K562 (cell line): ENCODE data around the gene SLC39A6. TPM values are rescaled to one million over a fixed set of nuclear protein-coding genes. Genes with fewer than 3 reads are reported as not detected.
A peak's percentile ranks its signal among the peaks of the same experiment; 100 is the strongest.

ENCODE experiments used
- BHLHE40 ChIP-seq: IDR thresholded peaks from 2 replicates; pipeline ENCODE4 v1.6.1; 2011; ENCODE audit warnings: low read length, improper control_type of control experiment
- FOXK1 ChIP-seq: sonication (generic); formaldehyde crosslinking; IDR thresholded peaks from 2 replicates; pipeline ENCODE4 v1.8.0; 2022; ENCODE audit warnings: missing genetic modification reagents, mild to moderate bottlenecking, borderline replicate concordance
- FOXM1 ChIP-seq, 2 experiments: fragments of 450-650 bp in 1 of 2; sonication (generic) in 1 of 2; formaldehyde crosslinking in 1 of 2; IDR thresholded peaks; 2 replicates each; pipeline versions ENCODE4 v1.6.1 to v1.9.0; 2017 to 2022; ENCODE audit warnings: low read depth in 2 of 2, mild to moderate bottlenecking in 2 of 2, missing genetic modification reagents in 1 of 2, moderate library complexity in 1 of 2
- GTF2F1 ChIP-seq: IDR thresholded peaks from 2 replicates; pipeline ENCODE4 v1.6.1; 2011; ENCODE audit warnings: low read depth, low read length, improper control_type of control experiment
- HDAC6 ChIP-seq: IDR thresholded peaks from 2 replicates; pipeline ENCODE4 v1.6.1; 2012; ENCODE audit warnings: low read depth, mild to moderate bottlenecking, control low read depth, inconsistent platforms, low read length, moderate library complexity
- KDM4B ChIP-seq, 2 experiments: fragments of 450-650 bp in 1 of 2; sonication (generic) in 1 of 2; IDR thresholded peaks; 2 replicates each; pipeline ENCODE4 v1.6.1; 2016 to 2017; ENCODE audit warnings: borderline replicate concordance in 2 of 2, antibody characterized with exemption in 1 of 2, low read depth in 1 of 2, mild to moderate bottlenecking in 1 of 2
- OTX1 ChIP-seq: fragments of 450-650 bp; formaldehyde crosslinking; IDR thresholded peaks from 2 replicates; pipeline ENCODE4 v1.4.0; 2022; ENCODE audit warnings: mild to moderate bottlenecking
- PRMT5 ChIP-seq: sonication (generic); formaldehyde crosslinking; IDR thresholded peaks from 2 replicates; pipeline ENCODE4 v1.5.0; 2020; ENCODE audit warnings: missing genetic modification reagents
- RHOXF2B ChIP-seq: fragments of 250-450 bp; sonication (Bioruptor Pico); conservative IDR thresholded peaks from 2 replicates; pipeline ENCODE4 v1.5.1; 2021
- TGIF2 ChIP-seq: sonication (generic); formaldehyde crosslinking; IDR thresholded peaks from 2 replicates; pipeline ENCODE4 v1.8.1; 2022; ENCODE audit warnings: mild to moderate bottlenecking, missing genetic modification reagents, moderate library complexity
- ZNF12 ChIP-seq: sonication (generic); formaldehyde crosslinking; IDR thresholded peaks from 2 replicates; pipeline ENCODE4 v1.4.0; 2020; ENCODE audit warnings: mild to moderate bottlenecking, missing genetic modification reagents
- ZNF224 ChIP-seq: sonication (generic); formaldehyde crosslinking; IDR thresholded peaks from 2 replicates; pipeline ENCODE4 v1.8.0; 2022; ENCODE audit warnings: mild to moderate bottlenecking, missing genetic modification reagents
- polyA plus RNA-seq, 8 experiments: library from polyadenylated mRNA; depleted of rRNA in 4 of 8; stranded (reverse) in 5 of 8; unstranded in 3 of 8; fragments of >200 nt; fragmentation: Nextera tagmentation in 2 of 8; fragmentation: Illumina TruSeq in 1 of 8; extraction: Ambion mirVana in 2 of 8; extraction: Trizol in 1 of 8; gene quantifications; 2 replicates each; pipeline versions ENCODE4 v1.2.1 to v1.2.3, GENCODE V29; 2011 to 2014; ENCODE audit warnings: inconsistent platforms in 1 of 8, missing spikeins in 1 of 8
- total RNA-seq, 7 experiments: library from RNA; depleted of rRNA in 6 of 7; stranded (reverse); fragments of >200 nt in 6 of 7; fragmentation: Illumina TruSeq in 2 of 7; extraction: Trizol in 2 of 7; gene quantifications; 2 replicates each; pipeline versions ENCODE4 v1.2.1 to v1.2.3, GENCODE V29; 2011 to 2021; ENCODE audit warnings: low replicate concordance in 1 of 7
- TF ChIP-seq, protein P1 (sequence below), 2 experiments: fragments of 150-350 bp in 1 of 2; IDR thresholded peaks; 2 replicates each; pipeline ENCODE4 v1.6.1; 2012 to 2016; ENCODE audit warnings: low read depth in 2 of 2, low read length in 2 of 2, mild to moderate bottlenecking in 1 of 2, moderate library complexity in 1 of 2
- TF ChIP-seq, protein P2 (sequence below): fragments of 450-650 bp; formaldehyde crosslinking; IDR thresholded peaks from 2 replicates; pipeline ENCODE4 v1.4.0; 2020; ENCODE audit warnings: mild to moderate bottlenecking, moderate library complexity
- TF ChIP-seq, protein P3 (sequence below): fragments of 250-450 bp; sonication (Bioruptor Pico); IDR thresholded peaks from 2 replicates; pipeline ENCODE4 v1.8.0; 2022; ENCODE audit warnings: inconsistent platforms
- TF ChIP-seq, protein P4 (sequence below): sonication (generic); formaldehyde crosslinking; IDR thresholded peaks from 2 replicates; pipeline ENCODE4 v1.4.0; 2020; ENCODE audit warnings: mild to moderate bottlenecking, missing genetic modification reagents

The SLC39A6 gene
- total and polyA plus RNA-seq, 9 of the 15 experiments (the other 6 are each of a cell fraction or from before 2014, with no cell fraction given): 5.6 to 23.8 (median 17.4) TPM

DNA sequence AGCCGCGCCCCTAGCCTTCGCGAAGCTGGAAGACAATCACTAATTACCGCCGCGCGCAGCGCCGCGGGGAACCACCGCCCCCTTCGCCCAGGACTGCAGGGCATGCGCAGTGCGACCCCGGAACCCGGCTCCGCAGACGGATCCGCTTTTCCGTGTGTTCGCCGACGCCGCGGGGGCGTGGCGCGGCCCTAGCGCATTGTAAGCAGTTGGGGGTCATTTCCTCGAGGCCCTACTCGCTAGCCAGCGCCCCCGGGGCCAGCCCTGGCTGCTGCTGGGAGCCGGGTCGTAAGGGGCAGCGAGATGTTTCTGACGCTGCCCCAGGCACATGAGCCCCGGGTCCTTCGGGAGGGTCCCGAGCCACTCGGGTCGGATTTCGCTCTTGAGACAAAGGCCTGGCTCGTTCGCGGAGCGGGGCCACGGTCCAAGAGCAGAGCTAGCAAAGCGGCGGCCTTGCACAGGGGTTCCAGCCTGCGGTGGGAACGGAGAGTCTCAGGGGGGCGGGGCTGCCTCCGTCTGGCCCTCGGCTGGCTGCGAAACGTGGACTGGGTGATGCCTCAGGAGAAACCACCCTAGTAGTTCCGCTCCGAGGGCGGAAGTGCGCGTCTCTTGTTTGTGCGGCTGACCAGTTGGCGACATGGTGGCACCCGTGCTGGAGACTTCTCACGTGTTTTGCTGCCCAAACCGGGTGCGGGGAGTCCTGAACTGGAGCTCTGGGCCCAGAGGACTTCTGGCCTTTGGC, at the start of gene SLC39A6, which contains the start of gene ELP2 (continued):
- TF ChIP-seq KDM4B (IDR thresholded peaks at IDR 0.05; ENCODE audit: borderline replicate concordance in 2 of 2, low read depth in 1 of 2) (peak in 1 of 2 experiments; percentile 79; a peak in 2 of 4 replicates), HDAC6 (no peak), BHLHE40 (peak; percentile 90), FOXM1 (IDR thresholded peaks at IDR 0.05; ENCODE audit: low read depth) (peak; percentile 77), FOXM1 (CRISPR knock-in tag; IDR thresholded peaks at IDR 0.05; ENCODE audit: low read depth) (no peak), ZNF12 (CRISPR knock-in tag) (no peak), ZNF224 (CRISPR knock-in tag) (no peak), OTX1 (no peak), TGIF2 (peak; percentile 54; the same call in 1 of the 2 replicates), FOXK1 (peak; percentile 81; the same call in 1 of the 2 replicates), GTF2F1 (peak; percentile 60; the same call in 1 of the 2 replicates), PRMT5 (CRISPR knock-in tag) (no peak; the same call in 1 of the 2 replicates), RHOXF2B (CRISPR knock-in tag) (no peak)
- TF ChIP-seq, protein P1, sequence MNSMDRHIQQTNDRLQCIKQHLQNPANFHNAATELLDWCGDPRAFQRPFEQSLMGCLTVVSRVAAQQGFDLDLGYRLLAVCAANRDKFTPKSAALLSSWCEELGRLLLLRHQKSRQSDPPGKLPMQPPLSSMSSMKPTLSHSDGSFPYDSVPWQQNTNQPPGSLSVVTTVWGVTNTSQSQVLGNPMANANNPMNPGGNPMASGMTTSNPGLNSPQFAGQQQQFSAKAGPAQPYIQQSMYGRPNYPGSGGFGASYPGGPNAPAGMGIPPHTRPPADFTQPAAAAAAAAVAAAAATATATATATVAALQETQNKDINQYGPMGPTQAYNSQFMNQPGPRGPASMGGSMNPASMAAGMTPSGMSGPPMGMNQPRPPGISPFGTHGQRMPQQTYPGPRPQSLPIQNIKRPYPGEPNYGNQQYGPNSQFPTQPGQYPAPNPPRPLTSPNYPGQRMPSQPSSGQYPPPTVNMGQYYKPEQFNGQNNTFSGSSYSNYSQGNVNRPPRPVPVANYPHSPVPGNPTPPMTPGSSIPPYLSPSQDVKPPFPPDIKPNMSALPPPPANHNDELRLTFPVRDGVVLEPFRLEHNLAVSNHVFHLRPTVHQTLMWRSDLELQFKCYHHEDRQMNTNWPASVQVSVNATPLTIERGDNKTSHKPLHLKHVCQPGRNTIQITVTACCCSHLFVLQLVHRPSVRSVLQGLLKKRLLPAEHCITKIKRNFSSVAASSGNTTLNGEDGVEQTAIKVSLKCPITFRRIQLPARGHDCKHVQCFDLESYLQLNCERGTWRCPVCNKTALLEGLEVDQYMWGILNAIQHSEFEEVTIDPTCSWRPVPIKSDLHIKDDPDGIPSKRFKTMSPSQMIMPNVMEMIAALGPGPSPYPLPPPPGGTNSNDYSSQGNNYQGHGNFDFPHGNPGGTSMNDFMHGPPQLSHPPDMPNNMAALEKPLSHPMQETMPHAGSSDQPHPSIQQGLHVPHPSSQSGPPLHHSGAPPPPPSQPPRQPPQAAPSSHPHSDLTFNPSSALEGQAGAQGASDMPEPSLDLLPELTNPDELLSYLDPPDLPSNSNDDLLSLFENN (IDR thresholded peaks at IDR 0.05; ENCODE audit: low read depth in 2 of 2, low read length in 2 of 2): peak in 1 of 2 experiments; percentile 67; a peak in 2 of 4 replicates
- TF ChIP-seq, protein P2, sequence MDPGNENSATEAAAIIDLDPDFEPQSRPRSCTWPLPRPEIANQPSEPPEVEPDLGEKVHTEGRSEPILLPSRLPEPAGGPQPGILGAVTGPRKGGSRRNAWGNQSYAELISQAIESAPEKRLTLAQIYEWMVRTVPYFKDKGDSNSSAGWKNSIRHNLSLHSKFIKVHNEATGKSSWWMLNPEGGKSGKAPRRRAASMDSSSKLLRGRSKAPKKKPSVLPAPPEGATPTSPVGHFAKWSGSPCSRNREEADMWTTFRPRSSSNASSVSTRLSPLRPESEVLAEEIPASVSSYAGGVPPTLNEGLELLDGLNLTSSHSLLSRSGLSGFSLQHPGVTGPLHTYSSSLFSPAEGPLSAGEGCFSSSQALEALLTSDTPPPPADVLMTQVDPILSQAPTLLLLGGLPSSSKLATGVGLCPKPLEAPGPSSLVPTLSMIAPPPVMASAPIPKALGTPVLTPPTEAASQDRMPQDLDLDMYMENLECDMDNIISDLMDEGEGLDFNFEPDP: no peak
- TF ChIP-seq, protein P3, sequence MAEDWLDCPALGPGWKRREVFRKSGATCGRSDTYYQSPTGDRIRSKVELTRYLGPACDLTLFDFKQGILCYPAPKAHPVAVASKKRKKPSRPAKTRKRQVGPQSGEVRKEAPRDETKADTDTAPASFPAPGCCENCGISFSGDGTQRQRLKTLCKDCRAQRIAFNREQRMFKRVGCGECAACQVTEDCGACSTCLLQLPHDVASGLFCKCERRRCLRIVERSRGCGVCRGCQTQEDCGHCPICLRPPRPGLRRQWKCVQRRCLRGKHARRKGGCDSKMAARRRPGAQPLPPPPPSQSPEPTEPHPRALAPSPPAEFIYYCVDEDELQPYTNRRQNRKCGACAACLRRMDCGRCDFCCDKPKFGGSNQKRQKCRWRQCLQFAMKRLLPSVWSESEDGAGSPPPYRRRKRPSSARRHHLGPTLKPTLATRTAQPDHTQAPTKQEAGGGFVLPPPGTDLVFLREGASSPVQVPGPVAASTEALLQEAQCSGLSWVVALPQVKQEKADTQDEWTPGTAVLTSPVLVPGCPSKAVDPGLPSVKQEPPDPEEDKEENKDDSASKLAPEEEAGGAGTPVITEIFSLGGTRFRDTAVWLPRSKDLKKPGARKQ: no peak
- TF ChIP-seq, protein P4, sequence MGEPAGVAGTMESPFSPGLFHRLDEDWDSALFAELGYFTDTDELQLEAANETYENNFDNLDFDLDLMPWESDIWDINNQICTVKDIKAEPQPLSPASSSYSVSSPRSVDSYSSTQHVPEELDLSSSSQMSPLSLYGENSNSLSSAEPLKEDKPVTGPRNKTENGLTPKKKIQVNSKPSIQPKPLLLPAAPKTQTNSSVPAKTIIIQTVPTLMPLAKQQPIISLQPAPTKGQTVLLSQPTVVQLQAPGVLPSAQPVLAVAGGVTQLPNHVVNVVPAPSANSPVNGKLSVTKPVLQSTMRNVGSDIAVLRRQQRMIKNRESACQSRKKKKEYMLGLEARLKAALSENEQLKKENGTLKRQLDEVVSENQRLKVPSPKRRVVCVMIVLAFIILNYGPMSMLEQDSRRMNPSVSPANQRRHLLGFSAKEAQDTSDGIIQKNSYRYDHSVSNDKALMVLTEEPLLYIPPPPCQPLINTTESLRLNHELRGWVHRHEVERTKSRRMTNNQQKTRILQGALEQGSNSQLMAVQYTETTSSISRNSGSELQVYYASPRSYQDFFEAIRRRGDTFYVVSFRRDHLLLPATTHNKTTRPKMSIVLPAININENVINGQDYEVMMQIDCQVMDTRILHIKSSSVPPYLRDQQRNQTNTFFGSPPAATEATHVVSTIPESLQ (CRISPR knock-in tag): 0 out of 2 replicates have a peak, but pooled peaks have one; percentile 61
